HepG2 (cell line): Measurements from ENCODE around the gene KRT13.

Experiments used
- CBFB ChIP-seq: sonication (generic); formaldehyde crosslinking; IDR thresholded peaks from 2 replicates; pipeline ENCODE4 v1.4.0; 2020; ENCODE audit warnings: missing genetic modification reagents
- GABPA ChIP-seq, 2 experiments: IDR thresholded peaks; 2 replicates each; pipeline ENCODE4 v1.6.1; 2011 to 2016; ENCODE audit warnings: low read depth in 2 of 2, low read length in 1 of 2, missing biosample characterization in 1 of 2, missing genetic modification characterization in 1 of 2
- POLR2AphosphoS5 ChIP-seq: IDR thresholded peaks from 2 replicates; pipeline ENCODE4 v1.6.1; 2012; ENCODE audit warnings: low read depth, low read length
- YY1 ChIP-seq: IDR thresholded peaks from 2 replicates; pipeline ENCODE4 v1.6.1; 2011; ENCODE audit warnings: low read length, low read depth, moderate library complexity, mild to moderate bottlenecking; ENCODE audit not compliant: insufficient read depth, insufficient replicate concordance
- ZNF143 ChIP-seq: sonication (generic); formaldehyde crosslinking; IDR thresholded peaks from 2 replicates; pipeline ENCODE4 v1.4.0; 2020; ENCODE audit warnings: missing genetic modification reagents
- ZNF446 ChIP-seq: sonication (generic); formaldehyde crosslinking; IDR thresholded peaks from 2 replicates; pipeline ENCODE4 v1.5.0; 2020; ENCODE audit warnings: mild to moderate bottlenecking, missing genetic modification reagents
- ZNF772 ChIP-seq: sonication (generic); formaldehyde crosslinking; IDR thresholded peaks from 2 replicates; pipeline ENCODE4 v1.5.0; 2020; ENCODE audit warnings: mild to moderate bottlenecking, missing genetic modification reagents
- TF ChIP-seq, protein P1 (sequence below): sonication (generic); formaldehyde crosslinking; conservative IDR thresholded peaks from 2 replicates; pipeline ENCODE4 v1.8.0; 2022; ENCODE audit warnings: mild to moderate bottlenecking, moderate library complexity, missing genetic modification reagents

DNA sequence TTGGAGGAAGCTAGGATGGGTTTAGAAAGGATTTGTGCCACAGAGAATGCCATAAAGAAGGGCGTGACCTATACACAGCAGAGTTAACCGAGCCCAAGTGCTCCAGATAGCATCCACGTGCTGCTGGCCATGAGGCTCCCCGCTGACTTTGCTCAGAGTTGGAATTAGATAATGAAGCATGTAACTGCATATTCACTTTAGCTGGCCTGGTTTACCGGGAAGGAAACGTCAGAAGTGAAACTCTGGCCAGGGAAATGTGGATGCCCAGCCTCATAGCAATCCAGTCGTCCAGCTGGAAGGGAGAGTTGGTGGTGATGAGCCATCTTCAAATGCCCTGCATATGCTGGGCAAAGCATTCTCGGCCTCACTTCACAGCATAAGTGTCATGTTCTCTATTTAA lies 30.5 kb downstream of the KRT13 start:
- no peak for TF ChIP-seq ZNF772
- no peak for TF ChIP-seq ZNF143 (CRISPR knock-in tag)
- TF ChIP-seq POLR2AphosphoS5, result no peak
- no peak for TF ChIP-seq GABPA (IDR thresholded peaks at IDR 0.05; ENCODE audit: low read depth, low read length)
- TF ChIP-seq GABPA (CRISPR knock-in tag; IDR thresholded peaks at IDR 0.05; ENCODE audit: low read depth), result no peak
- no peak for TF ChIP-seq CBFB
- no peak for TF ChIP-seq ZNF446 (CRISPR knock-in tag)
- TF ChIP-seq, protein P1, sequence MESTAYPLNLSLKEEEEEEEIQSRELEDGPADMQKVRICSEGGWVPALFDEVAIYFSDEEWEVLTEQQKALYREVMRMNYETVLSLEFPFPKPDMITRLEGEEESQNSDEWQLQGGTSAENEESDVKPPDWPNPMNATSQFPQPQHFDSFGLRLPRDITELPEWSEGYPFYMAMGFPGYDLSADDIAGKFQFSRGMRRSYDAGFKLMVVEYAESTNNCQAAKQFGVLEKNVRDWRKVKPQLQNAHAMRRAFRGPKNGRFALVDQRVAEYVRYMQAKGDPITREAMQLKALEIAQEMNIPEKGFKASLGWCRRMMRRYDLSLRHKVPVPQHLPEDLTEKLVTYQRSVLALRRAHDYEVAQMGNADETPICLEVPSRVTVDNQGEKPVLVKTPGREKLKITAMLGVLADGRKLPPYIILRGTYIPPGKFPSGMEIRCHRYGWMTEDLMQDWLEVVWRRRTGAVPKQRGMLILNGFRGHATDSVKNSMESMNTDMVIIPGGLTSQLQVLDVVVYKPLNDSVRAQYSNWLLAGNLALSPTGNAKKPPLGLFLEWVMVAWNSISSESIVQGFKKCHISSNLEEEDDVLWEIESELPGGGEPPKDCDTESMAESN (CRISPR knock-in tag), result no peak
- TF ChIP-seq YY1, result no peak
